Endodermal cell (in vitro differentiated cells): ENCODE results near the gene SYCE1L. TPM values are rescaled to one million over a fixed set of nuclear protein-coding genes. Genes with fewer than 3 reads are reported as not detected.
A peak's percentile ranks its signal among the peaks of the same experiment; 100 is the strongest.

Experiments used
- DNase-seq: peaks from one replicate; pipeline ENCODE4 v3.0.0-alpha.2; 2017
- H3K27ac ChIP-seq: 2 replicates; pipeline ENCODE4 v1.5.1; 2013; ENCODE audit warnings: mild to moderate bottlenecking, low read depth, low read length, moderate library complexity
- H3K27me3 ChIP-seq: 2 replicates; pipeline ENCODE4 v1.6.1; 2013; ENCODE audit warnings: mild to moderate bottlenecking, low read length, moderate library complexity; ENCODE audit not compliant: insufficient read depth, control insufficient read depth, poor library complexity, severe bottlenecking
- H3K36me3 ChIP-seq: 2 replicates; pipeline ENCODE4 v1.7.0; 2013; ENCODE audit warnings: mild to moderate bottlenecking, low read length, moderate library complexity; ENCODE audit not compliant: control insufficient read depth, insufficient read depth
- H3K4me1 ChIP-seq: one replicate; pipeline ENCODE4 v1.7.0; 2013; ENCODE audit warnings: low read length; ENCODE audit not compliant: control insufficient read depth, insufficient read depth
- H3K4me3 ChIP-seq: 2 replicates; pipeline ENCODE4 v1.5.1; 2013; ENCODE audit warnings: mild to moderate bottlenecking, low read length, moderate library complexity
- H3K9ac ChIP-seq: 2 replicates; pipeline ENCODE4 v1.6.1; 2013; ENCODE audit warnings: mild to moderate bottlenecking, low read length, moderate library complexity; ENCODE audit not compliant: poor library complexity, severe bottlenecking; ENCODE audit errors: extremely low read depth
- H3K9me3 ChIP-seq: 2 replicates; pipeline ENCODE4 v1.6.1; 2013; ENCODE audit warnings: mild to moderate bottlenecking, low read length, moderate library complexity; ENCODE audit not compliant: control insufficient read depth
- H3K27ac Mint-ChIP-seq: 2 replicates; pipeline ENCODE4 v1.8.0; 2020; ENCODE audit warnings: mixed read lengths
- H3K27me3 Mint-ChIP-seq: 2 replicates; pipeline ENCODE4 v1.8.0; 2021; ENCODE audit warnings: mild to moderate bottlenecking, mixed read lengths; ENCODE audit not compliant: insufficient read depth
- H3K36me3 Mint-ChIP-seq: 2 replicates; pipeline ENCODE4 v1.8.0; 2020; ENCODE audit warnings: low read depth, mixed read lengths
- H3K4me1 Mint-ChIP-seq: 2 replicates; pipeline ENCODE4 v1.8.0; 2020; ENCODE audit warnings: mixed read lengths
- H3K4me3 Mint-ChIP-seq: 2 replicates; pipeline ENCODE4 v1.8.0; 2020; ENCODE audit warnings: mild to moderate bottlenecking, moderate library complexity, mixed read lengths
- H3K9me3 Mint-ChIP-seq: 2 replicates; pipeline ENCODE4 v1.8.0; 2020; ENCODE audit warnings: mild to moderate bottlenecking, mixed read lengths
- WGBS, 2 experiments: methylation state at CpG; one replicate each; pipeline versions ENCODE4 v1.1.5 to v1.1.7; 2013; ENCODE audit warnings: missing lambda C conversion rate in 2 of 2, mixed read lengths in 1 of 2; ENCODE audit not compliant: insufficient coverage in 1 of 2, insufficient read length in 1 of 2; 5-methylcytosine and 5-hydroxymethylcytosine counted together
- total RNA-seq, 2 donors: library from RNA; stranded (reverse); fragmentation: NEBNext Ultra II Directional in 1 of 2; extraction: Animal tissue kit (Norgen Biotek cat#: 25700) in 1 of 2; gene quantifications; 2 replicates in 1 of 2; 3 replicates in 1 of 2; pipeline ENCODE4 v1.2.1, GENCODE V29; 2021
- TF ChIP-seq, protein P1 (sequence below): fragments of 200-600 bp; sonication (generic); conservative IDR thresholded peaks from 2 replicates; pipeline ENCODE4 v1.5.0; 2021; ENCODE audit warnings: antibody characterized with exemption, mild to moderate bottlenecking

The SYCE1L gene
- total RNA-seq, 2 donors from 2014 or later: 13.6 to 19.9 TPM

DNA sequence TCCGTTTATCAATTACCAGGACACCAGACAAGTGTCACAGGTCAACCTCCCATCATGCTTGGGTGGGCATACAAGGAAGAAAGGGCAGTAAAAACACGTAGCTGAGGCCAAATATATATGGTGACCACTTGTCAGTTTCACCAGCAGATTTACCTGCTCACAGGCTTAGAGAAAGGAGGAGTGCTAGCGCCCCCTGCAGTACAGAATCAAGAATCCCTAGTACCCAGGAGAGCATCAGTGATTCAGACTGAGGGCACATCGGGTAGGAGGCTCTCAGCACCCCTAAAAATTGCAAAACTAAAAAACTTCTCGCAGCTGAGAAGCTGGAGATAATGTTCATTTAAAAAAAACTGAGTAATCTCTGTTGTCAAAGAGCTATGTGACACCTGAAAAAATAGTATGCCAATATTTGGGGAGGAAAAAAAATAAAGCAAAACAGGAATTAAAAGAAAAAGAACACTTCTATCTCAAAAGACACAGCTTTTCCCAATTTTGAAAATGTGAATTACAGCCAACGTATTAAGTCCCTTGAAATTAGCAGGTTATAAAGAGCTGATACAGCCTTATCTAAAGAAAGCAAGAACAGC, 29.5 kb upstream of the SYCE1L start:
- H3K36me3 ChIP-seq: no peaks in the 10 kb centered on the region
- H3K4me3 Mint-ChIP-seq: no peak overlapping the region
- peak; percentile 88 for DNase-seq
- H3K4me1 Mint-ChIP-seq: no peaks in the 10 kb centered on the region
- no peak overlapping the region for H3K4me3 ChIP-seq
- H3K27ac ChIP-seq: no peak overlapping the region
- no peak overlapping the region for H3K9ac ChIP-seq
- H3K27me3 ChIP-seq: peaks cover 4% of the 10 kb centered on the region
- 5 to 30% methylated on average over 3 to 6 of the region's 6 CpGs for WGBS, 2 experiments
- no peaks in the 10 kb centered on the region for H3K4me1 ChIP-seq
- H3K27me3 Mint-ChIP-seq: peaks cover 20% of the 10 kb centered on the region
- no peaks in the 10 kb centered on the region for H3K36me3 Mint-ChIP-seq
- H3K9me3 ChIP-seq: no peaks in the 10 kb centered on the region
- H3K9me3 Mint-ChIP-seq: no peaks in the 10 kb centered on the region
- TF ChIP-seq, protein P1, sequence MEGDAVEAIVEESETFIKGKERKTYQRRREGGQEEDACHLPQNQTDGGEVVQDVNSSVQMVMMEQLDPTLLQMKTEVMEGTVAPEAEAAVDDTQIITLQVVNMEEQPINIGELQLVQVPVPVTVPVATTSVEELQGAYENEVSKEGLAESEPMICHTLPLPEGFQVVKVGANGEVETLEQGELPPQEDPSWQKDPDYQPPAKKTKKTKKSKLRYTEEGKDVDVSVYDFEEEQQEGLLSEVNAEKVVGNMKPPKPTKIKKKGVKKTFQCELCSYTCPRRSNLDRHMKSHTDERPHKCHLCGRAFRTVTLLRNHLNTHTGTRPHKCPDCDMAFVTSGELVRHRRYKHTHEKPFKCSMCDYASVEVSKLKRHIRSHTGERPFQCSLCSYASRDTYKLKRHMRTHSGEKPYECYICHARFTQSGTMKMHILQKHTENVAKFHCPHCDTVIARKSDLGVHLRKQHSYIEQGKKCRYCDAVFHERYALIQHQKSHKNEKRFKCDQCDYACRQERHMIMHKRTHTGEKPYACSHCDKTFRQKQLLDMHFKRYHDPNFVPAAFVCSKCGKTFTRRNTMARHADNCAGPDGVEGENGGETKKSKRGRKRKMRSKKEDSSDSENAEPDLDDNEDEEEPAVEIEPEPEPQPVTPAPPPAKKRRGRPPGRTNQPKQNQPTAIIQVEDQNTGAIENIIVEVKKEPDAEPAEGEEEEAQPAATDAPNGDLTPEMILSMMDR: peak; percentile 91
- H3K27ac Mint-ChIP-seq: no peak overlapping the region

GRCh38 chr16:77170805-77171204, 28.4 kb upstream of the SYCE1L start:
- Mint-ChIP-seq H3K27ac (no peak overlapping the region), H3K9me3 (no peaks in the 10 kb centered on the region), H3K4me3 (no peak overlapping the region), H3K27me3 (peaks cover 21% of the 10 kb centered on the region), H3K36me3 (no peaks in the 10 kb centered on the region), H3K4me1 (no peaks in the 10 kb centered on the region)
- H3K4me3 ChIP-seq: no peak overlapping the region
- H3K9me3 ChIP-seq: no peaks in the 10 kb centered on the region
- H3K4me1 ChIP-seq: no peaks in the 10 kb centered on the region
- no peak overlapping the region for H3K27ac ChIP-seq
- H3K9ac ChIP-seq: no peak overlapping the region
- TF ChIP-seq, protein P1: no peak
- no peaks in the 10 kb centered on the region for H3K36me3 ChIP-seq
- peaks cover 4% of the 10 kb centered on the region for H3K27me3 ChIP-seq
- no peak for DNase-seq
- 88 to 100% methylated on average over 1 to 4 of the region's 4 CpGs for WGBS, 2 experiments

DNA sequence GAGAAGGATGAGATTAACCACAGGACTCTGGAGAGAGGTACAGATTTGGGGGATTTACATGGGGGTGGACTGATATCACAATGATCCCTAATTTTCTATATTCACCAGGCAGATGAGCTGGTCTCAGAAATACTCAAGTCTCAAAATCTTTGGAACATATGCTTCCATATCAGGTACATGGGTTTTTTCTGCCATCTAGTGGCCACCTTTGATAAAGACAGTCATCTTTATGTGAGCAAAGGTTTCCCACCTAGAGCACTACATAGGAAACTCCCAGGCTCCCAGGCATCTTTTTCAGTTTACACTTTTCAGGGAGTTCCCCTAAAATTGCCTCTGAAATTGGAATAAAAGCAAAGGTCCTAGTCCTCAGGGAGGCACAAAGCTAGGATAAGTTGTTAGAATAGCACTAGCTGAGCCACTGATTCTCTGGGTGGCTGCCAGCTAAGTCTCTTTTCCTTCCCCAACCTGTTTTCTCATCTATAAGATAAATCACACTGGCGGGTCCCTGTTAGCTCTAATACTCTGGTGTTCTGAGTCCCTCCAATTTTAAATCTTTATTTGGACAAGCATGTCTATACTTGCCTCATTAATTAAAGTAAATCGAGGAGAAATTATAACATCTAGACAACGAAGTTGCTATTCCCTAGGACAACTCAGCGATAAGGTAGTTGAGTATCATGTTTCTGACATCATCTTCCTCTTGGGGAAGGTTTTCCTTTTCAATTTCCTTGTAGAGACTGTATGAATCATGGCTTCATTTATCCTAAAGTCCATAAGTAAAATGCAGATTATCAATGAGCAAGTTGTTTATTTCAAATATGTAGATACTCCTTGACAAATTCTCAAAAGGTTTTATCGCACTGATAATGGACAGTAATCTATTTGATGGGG, 27.2 kb upstream of the SYCE1L start:
- Mint-ChIP-seq H3K27me3 (peaks cover 22% of the 10 kb centered on the region), H3K36me3 (no peaks in the 10 kb centered on the region), H3K9me3 (no peaks in the 10 kb centered on the region), H3K4me3 (no peak overlapping the region), H3K4me1 (no peaks in the 10 kb centered on the region), H3K27ac (no peak overlapping the region)
- H3K4me3 ChIP-seq: no peak overlapping the region
- no peak overlapping the region for H3K9ac ChIP-seq
- no peaks in the 10 kb centered on the region for H3K4me1 ChIP-seq
- WGBS, 2 experiments: 85 to 96% methylated on average over 4 to 5 of the region's 5 CpGs
- TF ChIP-seq, protein P1: peak; percentile 86
- no peaks in the 10 kb centered on the region for H3K36me3 ChIP-seq
- H3K27ac ChIP-seq: no peak overlapping the region
- no peaks in the 10 kb centered on the region for H3K9me3 ChIP-seq
- peaks cover 4% of the 10 kb centered on the region for H3K27me3 ChIP-seq
- peak; percentile 55 for DNase-seq
